Measurements from ENCODE around the gene FBXO47. TPM values are rescaled to one million over a fixed set of nuclear protein-coding genes. Genes with fewer than 3 reads are reported as not detected.

The FBXO47 gene
- polyA plus RNA-seq, 3 donors: not detected

- Mint-ChIP-seq H3K27me3 (ENCODE audit: low read depth in 3 of 3) (peaks cover 2 to 5% (median 3%) of the 10 kb centered on the region in 3 donors), H3K27ac (no peak overlapping the region), H3K36me3 (peaks cover 3 to 12% of the 10 kb centered on the region in 2 donors), H3K4me3 (no peak overlapping the region), H3K4me1 (peaks cover 34% of the 10 kb centered on the region), H3K9me3 (peaks cover 25 to 45% (median 30%) of the 10 kb centered on the region in 7 donors)
- Histone ChIP-seq H3K9ac (ENCODE audit: insufficient read depth, low read length, poor library complexity, severe bottlenecking) (no peak overlapping the region), H2AFZ (ENCODE audit: insufficient read depth, low read depth, low read length, poor library complexity, severe bottlenecking) (no peak overlapping the region), H3K36me3 (replicated peaks in 1 of 2; ENCODE audit: control insufficient read depth in 1 of 2, insufficient read depth in 2 of 2, low read length in 2 of 2) (no peaks in the 10 kb centered on the region), H3K27ac (ENCODE audit: low read depth in 1 of 2, low read length in 2 of 2) (no peak overlapping the region), H3K27me3 (ENCODE audit: control insufficient read depth in 2 of 2, insufficient read depth in 2 of 2, low read length in 2 of 2) (no peaks in the 10 kb centered on the region), H3K4me2 (replicated peaks; ENCODE audit: extremely low read depth, low read length, poor library complexity, severe bottlenecking) (no peak overlapping the region), H3K4me1 (ENCODE audit: control insufficient read depth in 1 of 2, insufficient read depth in 2 of 2, low read length in 2 of 2) (peaks cover 27 to 32% of the 10 kb centered on the region in 2 donors), H4K20me1 (ENCODE audit: insufficient read depth, low read length) (no peaks in the 10 kb centered on the region), H3K79me2 (ENCODE audit: insufficient read depth, low read length) (no peaks in the 10 kb centered on the region), H3K4me3 (replicated peaks in 1 of 3; ENCODE audit: low read depth in 2 of 3, low read length in 3 of 3) (no peak overlapping the region), H3K9me3 (replicated peaks in 1 of 2; ENCODE audit: control insufficient read depth in 1 of 2, insufficient read depth in 1 of 2, low read length in 2 of 2) (peaks cover 20 to 24% of the 10 kb centered on the region in 2 donors)
- no peak for TF ChIP-seq CTCF (IDR thresholded peaks at IDR 0.05)
- intact Hi-C loops (cut with micrococcal nuclease): no loop called here
- 75% methylated on average over 2 of the region's 4 CpGs for WGBS (ENCODE audit: insufficient coverage)
- no peak for DNase-seq
Measured at GRCh38 chr17:39000021-39000601, 32.9 kb upstream of the FBXO47 start.

DNA sequence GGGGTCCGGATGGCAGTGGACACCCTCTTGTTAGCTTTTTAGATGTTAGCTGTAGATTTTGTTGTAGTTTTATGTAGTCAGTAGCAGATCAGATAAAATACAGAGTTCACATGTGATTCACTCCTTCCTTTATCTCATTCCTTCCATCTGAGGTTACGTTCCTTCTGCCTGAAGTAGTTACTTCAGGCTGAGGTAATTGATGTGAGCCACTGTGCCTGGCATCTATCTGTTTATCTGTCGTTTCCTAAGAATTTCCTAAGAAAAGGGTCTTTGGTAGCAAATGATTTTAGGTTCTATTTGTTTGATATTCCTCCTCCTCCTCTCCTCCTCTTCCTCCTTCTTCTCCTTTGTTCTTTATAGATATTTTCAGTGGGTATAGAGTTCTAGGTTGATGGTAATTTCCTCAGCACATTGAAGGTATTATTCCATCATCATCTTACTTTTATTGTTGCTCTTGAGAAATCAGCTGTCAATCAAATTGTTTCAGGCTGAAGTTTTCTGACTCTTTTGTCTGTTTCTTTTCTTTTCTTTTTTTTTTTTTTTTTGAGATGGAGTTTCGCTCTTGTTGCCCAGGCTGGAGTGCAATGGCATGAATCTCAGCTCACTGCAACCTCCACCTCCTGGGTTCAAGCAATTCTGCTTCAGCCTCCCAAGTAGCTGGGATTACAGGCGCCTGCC lies 29.6 kb upstream of the FBXO47 start:
- H3K27ac ChIP-seq (ENCODE audit: low read depth in 1 of 2, low read length in 2 of 2): no peak overlapping the region
- Mint-ChIP-seq H3K27me3 (ENCODE audit: low read depth in 3 of 3) (peaks cover 0 to 2% (median 2%) of the 10 kb centered on the region in 3 donors), H3K9me3 (peaks cover 24 to 42% (median 28%) of the 10 kb centered on the region in 7 donors), H3K4me1 (peaks cover 17% of the 10 kb centered on the region), H3K36me3 (peaks cover 1 to 12% of the 10 kb centered on the region in 2 donors), H3K4me3 (no peak overlapping the region), H3K27ac (no peak overlapping the region)
- H2AFZ ChIP-seq (ENCODE audit: insufficient read depth, low read depth, low read length, poor library complexity, severe bottlenecking): no peak overlapping the region
- H3K9me3 ChIP-seq (replicated peaks in 1 of 2; ENCODE audit: control insufficient read depth in 1 of 2, insufficient read depth in 1 of 2, low read length in 2 of 2): peaks cover 20 to 24% of the 10 kb centered on the region in 2 donors
- intact Hi-C loops (cut with micrococcal nuclease): loop anchor here (5.0 to 10.0 kb wide), 2 partner anchors 51 to 238 kb away; no protein-coding TSS in a partner anchor
- peaks cover 7 to 10% of the 10 kb centered on the region in 2 donors for H3K4me1 ChIP-seq (ENCODE audit: control insufficient read depth in 1 of 2, insufficient read depth in 2 of 2, low read length in 2 of 2)
- H3K79me2 ChIP-seq (ENCODE audit: insufficient read depth, low read length): no peaks in the 10 kb centered on the region
- H4K20me1 ChIP-seq (ENCODE audit: insufficient read depth, low read length): no peaks in the 10 kb centered on the region
- DNase-seq: no peak
- H3K4me2 ChIP-seq (replicated peaks; ENCODE audit: extremely low read depth, low read length, poor library complexity, severe bottlenecking): no peak overlapping the region
- no peak overlapping the region for H3K4me3 ChIP-seq (replicated peaks in 1 of 3; ENCODE audit: low read depth in 2 of 3, low read length in 3 of 3)
- no peak for TF ChIP-seq CTCF (IDR thresholded peaks at IDR 0.05)
- no peak overlapping the region for H3K9ac ChIP-seq (ENCODE audit: insufficient read depth, low read length, poor library complexity, severe bottlenecking)
- H3K36me3 ChIP-seq (replicated peaks in 1 of 2; ENCODE audit: control insufficient read depth in 1 of 2, insufficient read depth in 2 of 2, low read length in 2 of 2): no peaks in the 10 kb centered on the region
- H3K27me3 ChIP-seq (ENCODE audit: control insufficient read depth in 2 of 2, insufficient read depth in 2 of 2, low read length in 2 of 2): no peaks in the 10 kb centered on the region
- no CpG with 5 or more reads among the region's 5 CpGs for WGBS (ENCODE audit: insufficient coverage)

Data from CD14-positive monocyte (primary cell).